CD4-positive, alpha-beta T cell (primary cell): ENCODE results near the gene TEX35. TPM values are rescaled to one million over a fixed set of nuclear protein-coding genes. Genes with fewer than 3 reads are reported as not detected.

Experiments used
- ATAC-seq: fragments of 200-7000 bp; cut with Tn5 transposase; one replicate; pipeline ENCODE4 v1.10.0; 2022; ENCODE audit warnings: mild to moderate bottlenecking; ENCODE audit not compliant: poor library complexity
- CTCF ChIA-PET: fragments of 350-600 bp; sonication (Branson Sonifier 250); formaldehyde crosslinking; loops from one replicate; lab custom pipeline; 2021; ENCODE audit warnings: antibody characterized with exemption, inconsistent platforms; lab: Charles Lee
- POLR2A ChIA-PET: fragments of 350-600 bp; sonication (Branson Sonifier 250); formaldehyde crosslinking; loops from one replicate; lab custom pipeline; 2021; ENCODE audit warnings: antibody characterized with exemption, inconsistent platforms; lab: Charles Lee
- DNase-seq, 14 experiments: peaks; one replicate each; pipeline ENCODE4 v3.0.0-alpha.2; 2013 to 2020; ENCODE audit warnings: mixed read lengths in 2 of 14
- H3K27ac ChIP-seq, 2 donors: one replicate each; pipeline versions ENCODE4 v1.5.1 to v1.7.0; 2013; ENCODE audit warnings: low read length in 2 of 2, low read depth in 1 of 2, mild to moderate bottlenecking in 1 of 2
- H3K27me3 ChIP-seq, 2 experiments: 1 replicate in 1 of 2; 2 replicates in 1 of 2; pipeline versions ENCODE4 v1.6.1 to v1.7.0; 2013; ENCODE audit warnings: low read length in 2 of 2, control low read depth in 1 of 2, mild to moderate bottlenecking in 1 of 2, moderate library complexity in 1 of 2; ENCODE audit not compliant: insufficient read depth in 2 of 2, control insufficient read depth in 1 of 2
- H3K36me3 ChIP-seq: one replicate; pipeline ENCODE4 v1.6.1; 2013; ENCODE audit warnings: low read length, control low read depth; ENCODE audit not compliant: insufficient read depth
- H3K4me1 ChIP-seq: one replicate; pipeline ENCODE4 v1.6.1; 2013; ENCODE audit warnings: low read length, control low read depth; ENCODE audit not compliant: insufficient read depth
- H3K4me3 ChIP-seq: one replicate; pipeline ENCODE4 v1.5.1; 2013; ENCODE audit warnings: mild to moderate bottlenecking, low read length, moderate library complexity
- H3K9me3 ChIP-seq, 2 experiments: 1 replicate in 1 of 2; 2 replicates in 1 of 2; pipeline versions ENCODE4 v1.6.1 to v1.7.0; 2013; ENCODE audit warnings: low read length in 2 of 2, mild to moderate bottlenecking in 2 of 2, control low read depth in 1 of 2, moderate library complexity in 1 of 2; ENCODE audit not compliant: control insufficient read depth in 1 of 2, insufficient read depth in 1 of 2
- H3K27ac Mint-ChIP-seq: one replicate; pipeline ENCODE4 v1.8.0; 2020; ENCODE audit warnings: mixed read lengths
- H3K27me3 Mint-ChIP-seq: one replicate; pipeline ENCODE4 v1.8.0; 2021; ENCODE audit warnings: mixed read lengths
- H3K36me3 Mint-ChIP-seq: one replicate; pipeline ENCODE4 v1.8.0; 2021; ENCODE audit warnings: low read depth, mixed read lengths
- H3K4me1 Mint-ChIP-seq: one replicate; pipeline ENCODE4 v1.8.0; 2021; ENCODE audit warnings: low read depth, mixed read lengths
- H3K4me3 Mint-ChIP-seq: one replicate; pipeline ENCODE4 v1.8.0; 2020; ENCODE audit warnings: mild to moderate bottlenecking, mixed read lengths
- H3K9me3 Mint-ChIP-seq: one replicate; pipeline ENCODE4 v1.8.0; 2020; ENCODE audit warnings: mixed read lengths
- intact Hi-C, 2 experiments: fragments of 100-400 bp; cut with DNase I in 1 of 2; cut with micrococcal nuclease in 1 of 2; formaldehyde crosslinking; loops; one replicate each; pipeline versions ENCODE4 v1.15.1 to v1.9.0; 2023 to 2025; cut with DNase I, micrococcal nuclease
- polyA plus RNA-seq, 2 donors: library from polyadenylated mRNA; unstranded; fragments of 120-200 nt; gene quantifications; one replicate each; pipeline ENCODE4 v1.2.1, GENCODE V29; 2013
- total RNA-seq, 174 experiments: library from RNA in 2 of 174; stranded (reverse) in 2 of 174; gene quantifications; one replicate each; pipeline ENCODE4 v1.2.3 and lab custom pipeline; 2021 to 2026
- TF ChIP-seq, protein P1 (sequence below): fragments of 200-600 bp; IDR thresholded peaks from one replicate; pipeline ENCODE4 v1.8.0; 2022; ENCODE audit warnings: antibody characterized with exemption, mild to moderate bottlenecking

Gene TEX35
- total RNA-seq (not detected), total RNA-seq (lab: John Stamatoyannopoulos, UW) (0 to 0.15 (median 0) reads per million in 172 experiments)
- polyA plus RNA-seq (2013, experiment 1 of 2), result not detected
- polyA plus RNA-seq (2013, experiment 2 of 2), result not detected

DNA sequence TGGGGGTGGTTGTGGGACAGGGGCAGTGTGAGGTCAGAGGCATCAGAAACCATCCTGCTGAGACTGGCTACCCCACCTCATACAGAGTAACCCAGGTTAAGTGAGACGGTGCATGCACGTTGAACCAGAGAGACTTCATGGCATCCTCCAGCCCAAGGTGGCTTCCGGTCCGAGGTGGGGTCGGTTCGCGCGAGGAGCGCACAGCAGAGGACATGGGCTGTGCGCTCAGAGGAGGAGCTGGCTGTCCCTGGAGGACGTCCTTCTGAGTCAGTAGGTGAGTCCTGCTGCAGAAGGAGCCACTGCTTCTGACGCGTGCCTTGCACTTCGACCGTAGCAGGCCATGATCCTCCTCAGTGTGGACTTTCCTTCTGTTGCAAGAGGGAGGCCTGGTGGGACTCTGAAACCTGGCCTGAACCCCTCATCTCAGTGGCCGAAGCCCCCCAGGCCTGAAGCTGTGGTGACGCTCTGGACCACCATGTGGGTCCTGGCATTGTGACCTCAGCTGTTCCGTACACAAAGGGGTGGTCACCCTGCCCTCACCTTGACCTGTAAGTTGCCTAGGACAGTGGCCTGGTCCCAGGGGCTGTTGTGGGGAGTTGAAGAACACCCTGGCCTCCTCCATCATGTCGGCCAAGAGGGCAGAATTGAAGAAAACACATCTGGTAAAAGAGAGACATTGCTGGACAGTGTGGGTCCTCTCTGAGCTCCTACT, at the start of gene TEX35:
TEX35 (plus strand) TSS at position 544 of the 712 bp plus-strand sequence; CDS start at position 624, 80 bp downstream.
- Mint-ChIP-seq H3K36me3 (no peaks in the 10 kb centered on the region), H3K9me3 (no peaks in the 10 kb centered on the region), H3K27me3 (no peaks in the 10 kb centered on the region), H3K27ac (no peak within 1 kb of the TSS), H3K4me3 (no peak within 1 kb of the TSS), H3K4me1 (no peaks in the 10 kb centered on the region)
- Histone ChIP-seq H3K9me3 (no peaks in the 10 kb centered on the region), H3K27ac (no peak within 1 kb of the TSS), H3K36me3 (no peaks in the 10 kb centered on the region), H3K4me3 (no peak within 1 kb of the TSS), H3K4me1 (no peaks in the 10 kb centered on the region), H3K27me3 (no peaks in the 10 kb centered on the region)
- intact Hi-C loops, result no loop called here
- no peak for ATAC-seq
- CTCF ChIA-PET, result no interaction called here
- TF ChIP-seq, protein P1, sequence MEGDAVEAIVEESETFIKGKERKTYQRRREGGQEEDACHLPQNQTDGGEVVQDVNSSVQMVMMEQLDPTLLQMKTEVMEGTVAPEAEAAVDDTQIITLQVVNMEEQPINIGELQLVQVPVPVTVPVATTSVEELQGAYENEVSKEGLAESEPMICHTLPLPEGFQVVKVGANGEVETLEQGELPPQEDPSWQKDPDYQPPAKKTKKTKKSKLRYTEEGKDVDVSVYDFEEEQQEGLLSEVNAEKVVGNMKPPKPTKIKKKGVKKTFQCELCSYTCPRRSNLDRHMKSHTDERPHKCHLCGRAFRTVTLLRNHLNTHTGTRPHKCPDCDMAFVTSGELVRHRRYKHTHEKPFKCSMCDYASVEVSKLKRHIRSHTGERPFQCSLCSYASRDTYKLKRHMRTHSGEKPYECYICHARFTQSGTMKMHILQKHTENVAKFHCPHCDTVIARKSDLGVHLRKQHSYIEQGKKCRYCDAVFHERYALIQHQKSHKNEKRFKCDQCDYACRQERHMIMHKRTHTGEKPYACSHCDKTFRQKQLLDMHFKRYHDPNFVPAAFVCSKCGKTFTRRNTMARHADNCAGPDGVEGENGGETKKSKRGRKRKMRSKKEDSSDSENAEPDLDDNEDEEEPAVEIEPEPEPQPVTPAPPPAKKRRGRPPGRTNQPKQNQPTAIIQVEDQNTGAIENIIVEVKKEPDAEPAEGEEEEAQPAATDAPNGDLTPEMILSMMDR, result no peak
- POLR2A ChIA-PET, result no interaction called here
- DNase-seq, result no peak

DNA sequence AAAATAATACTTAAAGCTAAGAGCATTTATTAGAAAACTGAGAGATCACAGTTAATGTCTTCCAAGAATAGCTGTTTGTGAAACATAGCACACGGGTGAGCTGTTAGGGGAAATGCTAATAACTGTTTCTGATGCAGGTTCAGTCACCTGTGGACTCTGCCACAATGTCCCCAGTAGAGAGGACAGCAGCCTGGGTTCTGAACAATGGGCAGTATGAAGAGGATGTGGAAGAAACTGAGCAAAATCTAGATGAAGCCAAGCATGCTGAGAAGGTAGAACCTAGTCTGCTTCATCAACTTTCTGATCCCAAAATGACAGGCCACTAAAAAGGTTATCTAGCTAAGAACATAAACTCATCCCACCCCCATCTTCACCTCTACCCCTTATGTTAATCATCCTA, 48.8 kb upstream of the TEX35 start:
- ChIA-PET POLR2A (no interaction called here), CTCF (interaction anchor here (1.1 kb wide), 1 partner anchor 11 kb away, joined by 3 read pairs; no protein-coding TSS in a partner anchor)
- Histone ChIP-seq H3K27me3 (peaks cover 0 to 4% of the 10 kb centered on the region in 2 experiments), H3K4me1 (no peaks in the 10 kb centered on the region), H3K4me3 (no peak overlapping the region), H3K27ac (no peak overlapping the region), H3K36me3 (no peaks in the 10 kb centered on the region), H3K9me3 (no peaks in the 10 kb centered on the region)
- TF ChIP-seq, protein P1, result no peak
- DNase-seq (no peak), ATAC-seq (no peak)
- Mint-ChIP-seq H3K27ac (no peak overlapping the region), H3K36me3 (no peaks in the 10 kb centered on the region), H3K4me1 (no peaks in the 10 kb centered on the region), H3K9me3 (no peaks in the 10 kb centered on the region), H3K4me3 (no peak overlapping the region), H3K27me3 (no peaks in the 10 kb centered on the region)
- intact Hi-C loops, result no loop called here

DNA sequence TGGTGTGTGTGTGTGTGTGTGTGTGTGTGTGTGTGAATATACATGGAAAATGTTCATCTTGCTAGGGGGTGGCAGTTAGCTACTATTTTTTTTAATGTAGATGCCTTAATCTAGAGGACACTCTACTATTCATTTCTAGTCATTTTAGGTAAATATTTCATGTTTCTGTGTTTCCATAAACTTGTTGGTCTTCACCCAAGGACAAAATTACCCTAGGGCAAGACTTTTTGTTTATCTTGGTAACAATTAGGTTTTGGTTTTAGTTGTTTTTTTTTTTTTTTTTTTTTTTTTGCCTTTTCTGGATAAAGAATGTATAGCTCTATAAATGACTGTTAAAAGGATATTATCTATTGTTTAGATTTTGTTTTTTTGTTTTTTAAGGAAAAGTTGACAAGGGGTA, 48.3 kb upstream of the TEX35 start:
- no peaks in the 10 kb centered on the region for H3K36me3 Mint-ChIP-seq
- DNase-seq (no peak), ATAC-seq (no peak)
- H3K27ac Mint-ChIP-seq, result no peak overlapping the region
- no peaks in the 10 kb centered on the region for H3K4me1 ChIP-seq
- TF ChIP-seq, protein P1, result no peak
- H3K4me3 Mint-ChIP-seq, result no peak overlapping the region
- no peaks in the 10 kb centered on the region for H3K9me3 Mint-ChIP-seq
- no peak overlapping the region for H3K27ac ChIP-seq
- no peaks in the 10 kb centered on the region for H3K36me3 ChIP-seq
- no peaks in the 10 kb centered on the region for H3K4me1 Mint-ChIP-seq
- ChIA-PET POLR2A (no interaction called here), CTCF (interaction anchor here (1.1 kb wide), 1 partner anchor 10 kb away, joined by 3 read pairs; no protein-coding TSS in a partner anchor)
- intact Hi-C loops, result no loop called here
- peaks cover 0 to 4% of the 10 kb centered on the region in 2 experiments for H3K27me3 ChIP-seq
- no peaks in the 10 kb centered on the region for H3K27me3 Mint-ChIP-seq
- H3K9me3 ChIP-seq, result no peaks in the 10 kb centered on the region
- H3K4me3 ChIP-seq, result no peak overlapping the region
